GM21717 (cell line): Measurements from ENCODE around the gene RIN1.
"Not testable (repeated sequence)": the region's sequence is repeated elsewhere in the genome, so short reads cannot be mapped to it uniquely, and the experiment has no call there.

Experiments used
- ATAC-seq: cut with Tn5 transposase; IDR thresholded peaks from one replicate; pipeline ENCODE4 v1.9.1; 2021; ENCODE audit warnings: mild to moderate bottlenecking, moderate library complexity; ENCODE audit not compliant: unreplicated experiment

RIN1 gene, protein sequence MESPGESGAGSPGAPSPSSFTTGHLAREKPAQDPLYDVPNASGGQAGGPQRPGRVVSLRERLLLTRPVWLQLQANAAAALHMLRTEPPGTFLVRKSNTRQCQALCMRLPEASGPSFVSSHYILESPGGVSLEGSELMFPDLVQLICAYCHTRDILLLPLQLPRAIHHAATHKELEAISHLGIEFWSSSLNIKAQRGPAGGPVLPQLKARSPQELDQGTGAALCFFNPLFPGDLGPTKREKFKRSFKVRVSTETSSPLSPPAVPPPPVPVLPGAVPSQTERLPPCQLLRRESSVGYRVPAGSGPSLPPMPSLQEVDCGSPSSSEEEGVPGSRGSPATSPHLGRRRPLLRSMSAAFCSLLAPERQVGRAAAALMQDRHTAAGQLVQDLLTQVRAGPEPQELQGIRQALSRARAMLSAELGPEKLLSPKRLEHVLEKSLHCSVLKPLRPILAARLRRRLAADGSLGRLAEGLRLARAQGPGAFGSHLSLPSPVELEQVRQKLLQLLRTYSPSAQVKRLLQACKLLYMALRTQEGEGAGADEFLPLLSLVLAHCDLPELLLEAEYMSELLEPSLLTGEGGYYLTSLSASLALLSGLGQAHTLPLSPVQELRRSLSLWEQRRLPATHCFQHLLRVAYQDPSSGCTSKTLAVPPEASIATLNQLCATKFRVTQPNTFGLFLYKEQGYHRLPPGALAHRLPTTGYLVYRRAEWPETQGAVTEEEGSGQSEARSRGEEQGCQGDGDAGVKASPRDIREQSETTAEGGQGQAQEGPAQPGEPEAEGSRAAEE

DNA sequence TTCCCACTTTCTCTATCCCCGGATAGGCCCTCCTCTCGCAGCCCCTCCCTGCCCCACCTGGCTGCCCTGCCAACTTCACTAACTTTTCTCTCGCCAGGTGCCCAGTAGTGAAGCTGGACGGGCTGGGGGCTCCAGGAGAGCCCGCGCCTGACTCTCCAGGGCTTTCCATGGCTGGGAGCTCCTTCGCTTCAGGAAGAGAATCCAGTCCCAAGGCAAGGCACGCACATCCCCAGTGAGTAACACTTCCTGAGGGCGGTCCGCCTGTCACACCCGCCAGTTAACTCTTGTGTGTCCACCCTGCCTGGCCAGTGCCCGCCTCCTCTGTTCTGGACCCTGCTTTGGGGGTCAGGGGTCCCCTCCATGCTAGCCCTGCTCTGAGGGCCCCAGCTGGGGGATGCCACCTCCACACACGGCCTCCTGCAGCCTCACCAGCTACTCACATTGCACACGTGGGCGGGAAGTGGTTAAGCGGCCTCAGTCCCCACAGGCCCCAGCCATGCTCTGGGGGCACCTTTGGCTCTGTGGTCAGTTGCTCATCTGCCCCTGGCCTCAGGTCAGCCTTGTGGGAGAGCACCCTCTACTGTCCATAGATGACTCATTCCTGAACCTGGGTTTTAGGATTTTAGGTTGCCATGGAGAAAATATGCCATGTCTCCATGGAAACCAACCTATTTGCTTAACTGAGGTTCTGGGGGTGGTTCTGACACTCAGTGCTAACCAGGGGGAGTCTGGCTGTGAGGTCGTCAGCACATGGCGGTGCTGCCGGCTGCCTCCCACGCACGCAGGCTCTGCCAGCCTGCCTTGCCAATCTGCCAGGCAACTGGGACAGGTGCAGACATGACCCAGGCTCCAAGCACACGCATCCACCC lies at the start of gene RIN1:
Gene RIN1, minus strand, starts transcription at position 201 of the 869 bp plus-strand sequence. Its CDS starts 32 bp downstream, at position 169.
- peak; percentile 50 for ATAC-seq

DNA sequence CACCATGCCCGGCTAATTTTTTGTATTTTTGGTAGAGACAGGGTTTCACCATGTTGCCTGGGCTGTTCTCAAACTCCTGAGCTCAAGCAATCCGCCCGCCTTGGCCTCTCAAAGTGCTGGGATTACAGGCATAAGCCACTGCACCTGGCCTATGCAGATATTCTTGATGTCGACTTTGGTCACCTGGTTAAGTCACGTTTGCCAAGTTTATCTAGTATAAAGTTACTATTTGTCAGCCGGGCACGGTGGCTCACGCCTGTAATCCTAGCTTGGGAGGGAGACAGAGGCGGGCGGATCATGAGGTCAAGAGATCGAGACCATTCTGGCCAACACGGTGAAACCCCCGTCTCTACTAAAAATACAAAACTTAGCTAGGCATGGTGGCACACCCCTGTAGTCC lies 48.1 kb upstream of the RIN1 start:
- ATAC-seq = not testable (repeated sequence)

DNA sequence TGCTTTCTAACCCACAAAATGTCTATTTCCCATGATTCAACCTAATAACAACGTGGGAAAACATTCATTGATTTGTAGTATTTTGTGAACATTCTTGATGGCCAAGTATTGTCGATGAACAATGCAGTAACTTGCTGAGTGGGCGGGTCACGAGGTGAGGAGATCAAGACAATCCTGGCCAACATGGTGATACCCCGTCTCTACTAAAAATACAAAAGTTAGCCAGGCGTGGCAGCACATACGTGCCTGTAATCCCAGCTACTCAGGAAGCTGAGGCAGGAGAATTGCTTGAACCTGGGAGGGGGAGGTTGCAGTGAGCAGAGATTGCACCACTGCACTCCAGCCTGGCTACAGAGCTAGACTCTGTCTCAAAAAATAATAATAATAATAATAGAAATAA lies 44.0 kb upstream of the RIN1 start:
- ATAC-seq = not testable (repeated sequence)

DNA sequence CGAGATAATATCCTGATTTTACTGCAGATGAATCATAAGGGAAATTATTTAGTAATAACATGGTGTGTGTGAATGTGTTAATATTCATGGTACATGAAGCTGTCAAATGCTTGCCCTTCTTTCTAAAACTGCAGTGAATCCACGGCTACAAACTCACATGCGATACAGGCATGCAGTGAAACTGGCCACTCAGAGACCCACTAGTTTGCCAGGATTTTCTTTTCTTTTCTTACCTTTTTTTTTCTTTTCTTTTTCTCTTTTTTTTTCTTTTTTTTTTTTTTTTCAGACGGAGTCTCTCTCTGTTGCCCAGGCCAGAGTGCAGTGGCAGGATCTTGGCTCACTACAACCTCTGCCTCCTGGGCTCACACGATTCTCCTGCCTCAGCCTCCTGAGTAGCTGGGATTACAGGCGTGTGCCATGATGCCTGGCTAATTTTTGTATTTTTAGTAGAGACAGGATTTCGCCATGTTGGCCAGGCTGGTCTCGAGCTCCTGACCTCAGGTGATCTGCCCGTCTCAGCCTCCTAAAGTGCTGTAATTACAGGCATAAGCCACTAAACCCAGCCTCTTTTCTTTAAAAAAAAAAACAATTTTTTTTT lies 37.6 kb upstream of the RIN1 start:
- not testable (repeated sequence) for ATAC-seq

DNA sequence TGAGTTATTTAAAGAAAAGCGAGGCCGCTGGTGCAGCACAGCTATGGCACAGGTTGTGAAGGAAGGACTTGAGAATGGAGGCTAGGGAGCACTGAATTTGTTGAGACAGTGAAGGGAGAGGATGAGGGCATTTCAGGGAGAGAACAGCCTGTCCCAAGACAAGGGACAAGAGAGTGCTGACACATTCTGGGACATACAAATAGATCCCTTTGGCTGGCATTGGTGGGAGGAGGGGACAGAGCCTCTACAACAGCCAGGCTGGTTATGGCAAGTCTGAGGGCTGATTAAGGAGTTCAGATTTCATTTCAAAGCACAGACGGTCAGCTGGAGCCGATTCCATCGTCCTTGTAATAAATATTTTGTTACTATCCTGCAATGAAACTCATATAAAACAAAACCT lies 37.0 kb upstream of the RIN1 start:
- ATAC-seq = no peak

DNA sequence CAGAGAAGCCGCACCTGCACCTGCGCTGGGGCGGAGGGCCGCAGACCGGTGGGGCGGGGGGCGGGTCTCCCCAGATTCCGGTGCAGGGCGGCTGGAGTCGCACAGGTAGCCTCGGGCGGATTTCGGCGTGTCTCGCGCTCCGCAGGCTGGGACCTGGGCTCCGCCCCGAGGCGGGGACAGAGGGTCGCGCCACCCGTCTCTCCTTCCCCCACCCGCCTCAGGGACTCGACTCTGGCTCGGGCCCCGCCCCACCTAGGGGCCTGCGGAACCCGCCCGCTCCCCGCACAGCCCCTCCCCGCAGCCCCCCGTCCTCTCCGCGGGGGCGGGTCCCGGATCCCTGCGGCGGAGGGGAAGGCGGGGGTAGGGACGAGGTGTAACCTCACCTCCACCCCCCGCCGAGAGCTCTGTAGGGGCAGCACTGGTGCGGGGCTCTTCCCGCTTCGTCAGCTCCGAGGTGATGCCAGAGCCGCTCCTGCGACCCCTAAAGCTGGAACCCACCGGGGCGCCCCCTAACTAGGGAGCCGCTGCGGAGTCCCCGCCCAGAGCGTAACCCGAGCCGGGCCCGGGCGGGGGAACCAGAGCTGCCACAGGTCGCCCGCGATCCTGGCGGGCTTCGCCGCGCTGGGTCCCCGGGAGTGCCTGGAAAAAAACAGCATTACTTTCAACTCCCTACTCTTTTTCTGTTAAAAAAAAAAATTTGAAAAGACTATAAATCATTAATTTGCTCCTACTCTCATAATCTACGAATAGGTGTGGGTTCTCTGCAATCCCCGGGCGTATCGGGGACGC lies 35.6 kb upstream of the RIN1 start, which contains the start of gene SLC29A2:
Gene SLC29A2, minus strand, starts transcription at position 134 of the 789 bp plus-strand sequence. CDS start 169 bp downstream, outside the sequence.
- peak; percentile 49 for ATAC-seq

DNA sequence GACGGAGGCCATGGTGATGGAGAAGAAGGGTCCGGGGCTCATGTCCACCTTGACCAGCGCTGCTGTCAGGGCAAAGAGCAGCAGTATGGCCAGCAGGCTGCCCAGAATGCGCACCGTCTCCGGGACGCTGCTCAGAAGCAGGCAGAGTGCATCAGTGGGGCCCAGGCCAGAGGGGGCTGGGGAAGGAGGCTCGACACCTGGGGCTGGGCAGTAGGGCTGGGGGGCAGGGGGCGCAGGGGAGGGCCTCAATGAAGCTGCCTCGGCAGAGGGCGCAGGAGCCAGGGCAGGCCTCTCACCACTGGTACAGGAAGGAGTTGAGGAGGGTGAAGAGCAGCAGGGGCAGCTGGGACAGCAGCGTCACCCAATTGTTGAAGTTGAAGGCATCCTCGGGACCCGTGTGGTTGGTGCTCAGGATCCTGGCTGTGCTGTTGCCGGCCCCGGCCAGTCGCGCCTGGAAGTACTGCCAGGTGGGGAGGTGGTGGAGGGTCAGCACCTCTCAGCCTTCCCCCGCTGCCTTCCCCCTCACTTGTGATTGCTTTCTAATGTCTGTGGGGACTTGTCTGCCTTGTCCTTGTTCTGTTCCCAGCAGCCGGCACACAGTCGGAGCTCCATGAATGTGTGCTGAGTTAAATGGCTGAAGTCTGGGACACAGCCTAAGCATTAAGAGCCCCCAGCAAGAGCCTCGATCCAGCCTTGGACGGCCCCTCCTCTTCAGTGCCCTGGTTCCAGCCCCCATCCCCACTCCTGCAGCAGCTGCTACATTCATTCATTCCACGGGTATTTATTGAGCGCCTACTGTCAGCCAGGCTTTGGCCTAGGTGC lies 33.0 kb upstream of the RIN1 start:
- no peak for ATAC-seq

DNA sequence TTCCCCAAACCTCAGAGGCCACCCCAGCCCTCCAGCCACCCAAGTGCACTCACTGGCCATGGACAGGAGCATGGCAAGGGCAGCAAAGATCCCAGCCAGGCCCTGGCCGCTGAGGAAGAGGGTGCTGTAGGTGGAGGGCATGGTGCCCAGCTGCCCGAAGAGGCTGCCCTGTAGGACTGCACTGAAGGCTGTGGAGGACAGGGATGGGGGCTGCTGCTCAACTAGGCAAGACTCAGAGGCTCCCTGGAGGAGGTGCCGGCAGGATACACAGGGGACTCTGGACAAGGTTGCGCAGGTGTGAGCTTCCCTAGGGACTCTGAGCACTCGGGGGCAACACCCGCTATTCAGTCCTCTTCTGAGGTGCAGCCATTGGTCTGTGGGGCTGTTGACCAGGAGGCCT lies 32.2 kb upstream of the RIN1 start:
- ATAC-seq = no peak

DNA sequence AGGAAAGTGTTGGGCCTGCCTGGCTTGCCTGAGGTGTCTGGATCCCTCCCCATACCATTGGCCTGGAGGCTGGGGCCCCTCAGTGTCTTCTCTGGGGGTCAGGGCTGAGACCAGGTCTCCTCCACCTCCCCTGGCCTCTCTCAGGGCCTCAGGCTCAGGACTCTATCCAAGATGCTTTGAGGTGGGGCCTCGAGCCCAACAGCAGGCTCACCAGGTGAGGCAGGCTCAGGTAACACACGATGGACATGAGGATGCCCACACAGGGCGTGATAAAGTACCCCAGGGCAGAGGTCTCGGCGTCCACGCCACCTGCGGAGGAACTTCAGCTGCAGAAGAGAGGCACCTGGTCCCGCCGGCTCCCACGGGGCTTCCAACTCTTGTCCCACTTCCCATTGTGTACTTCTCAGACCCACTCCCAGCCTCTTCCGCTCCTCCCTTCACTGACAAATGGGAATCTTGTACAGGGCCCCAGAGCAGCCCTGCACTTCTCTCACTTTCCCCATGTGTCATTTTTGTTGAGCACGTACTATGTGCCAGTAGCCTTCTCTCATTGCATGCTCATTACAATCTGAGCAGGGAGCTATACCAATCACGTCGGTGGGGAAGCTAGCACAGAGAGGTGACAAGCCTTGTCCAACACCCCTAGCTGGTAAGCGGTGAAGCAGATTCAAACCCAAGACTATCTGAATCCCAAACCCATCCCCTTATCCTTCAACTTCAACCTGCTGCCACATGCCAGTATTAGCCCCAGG lies 31.5 kb upstream of the RIN1 start:
- ATAC-seq = no peak

DNA sequence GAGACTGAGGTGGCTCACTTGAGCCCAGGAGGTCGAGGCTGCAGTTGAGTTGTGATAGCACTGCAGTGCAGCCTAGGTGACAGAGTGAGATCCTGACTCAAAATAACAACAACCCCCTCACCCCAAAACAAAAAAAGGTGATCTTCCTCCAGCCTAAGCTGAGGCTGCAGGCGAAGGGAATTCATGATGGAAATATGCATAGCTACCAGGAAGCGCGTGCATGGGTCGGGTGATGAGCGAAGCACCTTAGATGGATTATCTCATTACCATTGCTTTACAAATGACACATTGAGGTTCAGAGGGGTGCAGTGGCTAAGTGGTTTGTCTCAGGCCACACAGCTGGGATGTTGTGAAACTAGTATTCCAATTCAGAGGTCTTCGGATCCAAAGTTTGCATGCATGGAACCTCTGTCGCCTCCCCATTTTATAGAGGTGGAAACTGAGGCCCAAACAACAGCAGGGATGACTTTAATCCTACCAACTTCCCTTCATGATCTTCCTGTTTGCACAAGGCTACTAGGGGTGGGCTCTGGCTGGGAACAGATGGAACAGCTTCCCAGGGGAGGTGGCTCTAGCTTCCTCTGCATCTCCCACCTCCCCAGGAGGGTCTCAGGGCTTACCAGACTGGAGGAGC lies 30.7 kb upstream of the RIN1 start:
- ATAC-seq = no peak

DNA sequence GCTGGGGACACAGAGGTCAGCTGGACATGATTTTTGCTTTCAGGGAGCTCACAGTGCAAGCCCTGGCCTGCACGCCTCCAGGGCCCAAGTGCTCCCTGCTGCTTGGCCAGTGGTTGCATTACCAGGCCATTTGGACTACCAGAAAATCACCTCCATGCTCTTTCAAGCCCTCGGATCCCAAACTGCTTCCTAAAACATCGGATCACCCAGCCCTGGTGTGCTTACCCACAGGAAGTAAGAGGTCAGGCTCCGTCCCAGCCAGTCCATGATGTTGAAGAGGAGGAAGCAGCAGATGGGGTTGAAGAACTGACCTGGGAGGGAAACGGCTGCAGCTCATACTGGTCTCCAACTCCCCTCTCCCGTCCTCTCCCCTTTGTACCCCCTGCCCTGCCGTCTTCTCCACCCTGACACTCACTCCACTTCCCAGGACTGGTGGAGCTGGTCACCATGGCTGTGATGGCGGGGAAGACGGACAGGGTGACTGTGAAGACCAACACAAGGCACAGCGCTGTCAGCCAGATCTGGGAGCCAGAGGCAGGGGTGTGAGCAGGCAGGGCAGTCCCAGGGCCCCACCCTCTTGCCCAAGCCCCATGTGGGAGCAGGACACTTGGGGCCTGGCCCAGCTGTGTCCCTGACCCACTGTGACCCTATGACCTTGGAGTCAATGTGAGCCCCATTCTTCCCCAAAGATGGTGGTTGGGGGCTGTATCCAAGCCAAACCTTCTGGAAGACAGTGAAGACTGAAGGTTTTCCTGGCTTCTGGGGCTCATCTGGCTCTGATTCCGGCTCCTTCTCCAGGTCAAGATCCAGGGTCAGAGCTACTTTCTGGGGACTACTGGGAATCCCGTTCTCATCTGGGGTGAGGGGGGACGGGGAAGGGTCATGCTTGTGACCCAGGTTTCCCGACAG lies 29.7 kb upstream of the RIN1 start:
- no peak for ATAC-seq

DNA sequence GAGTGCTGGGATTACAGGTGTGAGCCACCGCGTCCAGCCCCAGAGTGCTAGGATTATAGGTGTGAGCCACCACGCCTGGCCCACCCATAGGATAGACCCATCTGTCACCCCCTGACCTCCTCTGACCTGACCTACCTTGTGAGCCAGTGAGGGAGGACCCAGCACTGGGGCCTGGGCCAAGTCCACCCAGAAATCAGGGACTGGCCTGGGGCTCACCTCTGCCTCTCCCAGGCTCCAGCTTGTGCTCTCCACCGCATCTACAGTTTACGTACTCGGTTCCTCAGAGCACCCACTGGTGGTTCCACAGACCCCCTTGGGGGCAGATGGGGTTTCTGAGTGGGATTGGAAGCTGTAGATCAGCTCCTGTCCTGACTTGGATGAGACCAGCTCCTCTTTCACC lies 28.9 kb upstream of the RIN1 start:
- ATAC-seq = no peak

DNA sequence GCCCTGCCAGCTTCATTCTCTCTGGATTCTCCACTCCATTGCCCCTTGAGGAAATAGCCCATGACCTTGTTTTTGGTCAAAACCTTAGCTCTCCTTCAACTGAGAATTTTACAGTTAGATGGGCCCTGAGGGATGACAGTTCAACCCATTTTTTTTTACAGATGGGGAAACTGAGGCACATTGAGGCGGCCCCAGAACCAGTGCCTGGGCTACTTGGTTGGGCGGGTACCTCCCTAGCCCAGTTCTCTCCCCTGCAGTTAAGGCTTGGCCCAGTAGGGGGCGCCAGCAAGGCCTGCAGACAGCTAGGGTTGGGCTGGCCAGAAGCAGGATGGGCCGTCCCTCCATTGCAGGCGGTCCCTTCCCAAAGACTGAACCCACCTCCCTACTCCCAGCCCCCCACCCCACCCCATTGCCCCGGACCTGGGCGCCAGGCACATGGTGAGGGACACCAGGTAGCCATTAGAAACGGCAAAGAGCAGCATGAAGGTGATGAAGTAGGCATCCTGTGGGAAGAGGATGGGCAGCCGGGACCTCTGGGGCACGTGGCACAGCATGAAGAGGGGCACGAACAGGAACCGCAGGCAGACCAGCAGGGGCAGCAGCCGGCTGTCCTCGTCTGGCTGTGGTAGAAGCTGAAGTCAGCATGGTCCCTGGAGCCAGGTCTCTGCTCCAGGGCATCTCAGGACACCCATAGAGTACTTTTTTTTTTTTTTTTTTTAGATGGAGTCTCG lies 27.7 kb upstream of the RIN1 start:
- no peak for ATAC-seq

DNA sequence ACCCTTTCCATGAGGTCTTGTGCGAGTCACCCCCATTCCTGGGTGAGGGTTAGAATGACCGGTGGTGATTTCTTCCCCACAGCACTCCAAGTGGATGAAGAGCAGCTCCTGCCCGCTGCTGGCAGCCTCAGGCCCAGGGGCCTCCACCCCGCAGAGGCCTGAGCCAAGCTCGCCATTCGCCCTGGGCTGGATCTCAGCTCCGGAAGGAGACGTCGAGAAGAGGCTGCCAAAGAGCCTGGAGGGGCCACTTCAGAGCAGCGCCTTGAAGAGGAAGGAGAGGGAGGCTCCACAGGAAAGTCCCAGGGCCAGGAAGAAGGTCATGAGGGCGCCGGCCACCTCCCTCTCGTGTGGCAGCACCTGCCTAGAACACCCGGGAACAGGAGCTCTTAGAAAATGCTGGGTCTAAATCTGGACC lies 27.0 kb upstream of the RIN1 start:
- ATAC-seq = no peak

DNA sequence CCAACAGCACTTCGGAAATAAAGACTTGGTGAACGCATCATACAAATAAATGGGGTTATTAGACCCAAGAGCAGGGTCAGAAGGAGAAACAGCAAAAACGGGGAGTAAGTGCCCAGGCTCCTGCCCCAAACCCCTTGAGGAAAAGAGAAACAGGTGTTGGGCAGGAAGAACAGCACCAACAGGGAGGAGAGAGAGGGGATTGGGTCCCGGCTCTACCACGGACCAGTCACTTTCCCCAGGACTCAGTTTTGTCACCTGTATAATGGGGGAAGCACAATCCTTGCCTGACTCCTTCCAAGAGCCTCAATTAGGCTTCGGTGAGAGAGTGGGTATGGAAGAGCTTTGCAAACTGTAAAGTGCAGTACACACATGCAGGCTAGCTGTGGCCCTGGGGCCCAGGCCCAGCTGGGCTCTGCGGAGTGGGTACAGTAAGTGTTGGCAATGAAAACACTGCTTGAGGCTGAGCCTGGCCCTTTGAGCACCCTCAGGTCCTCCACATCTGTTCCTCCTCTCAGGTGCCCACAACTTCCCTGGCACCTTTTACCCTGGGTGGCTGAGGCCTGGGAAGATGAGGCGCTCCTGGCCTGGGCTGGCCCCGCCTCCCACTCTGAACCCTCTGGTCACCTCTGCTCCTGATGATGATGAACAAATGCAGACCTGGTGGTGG lies 26.4 kb upstream of the RIN1 start:
- no peak for ATAC-seq
